GM12874 (cell line): Measurements from ENCODE around the gene ARMCX1.

Experiments
- TF ChIP-seq, protein P1 (sequence below): IDR thresholded peaks from 2 replicates; pipeline ENCODE4 v1.5.1; 2011; ENCODE audit warnings: low read depth, mild to moderate bottlenecking, control low read depth, low read length, moderate library complexity; ENCODE audit not compliant: insufficient read depth

ARMCX1 gene

GRCh38 chrX:101552714-101553113 is 2.4 kb downstream of the ARMCX1 start:
- TF ChIP-seq, protein P1, sequence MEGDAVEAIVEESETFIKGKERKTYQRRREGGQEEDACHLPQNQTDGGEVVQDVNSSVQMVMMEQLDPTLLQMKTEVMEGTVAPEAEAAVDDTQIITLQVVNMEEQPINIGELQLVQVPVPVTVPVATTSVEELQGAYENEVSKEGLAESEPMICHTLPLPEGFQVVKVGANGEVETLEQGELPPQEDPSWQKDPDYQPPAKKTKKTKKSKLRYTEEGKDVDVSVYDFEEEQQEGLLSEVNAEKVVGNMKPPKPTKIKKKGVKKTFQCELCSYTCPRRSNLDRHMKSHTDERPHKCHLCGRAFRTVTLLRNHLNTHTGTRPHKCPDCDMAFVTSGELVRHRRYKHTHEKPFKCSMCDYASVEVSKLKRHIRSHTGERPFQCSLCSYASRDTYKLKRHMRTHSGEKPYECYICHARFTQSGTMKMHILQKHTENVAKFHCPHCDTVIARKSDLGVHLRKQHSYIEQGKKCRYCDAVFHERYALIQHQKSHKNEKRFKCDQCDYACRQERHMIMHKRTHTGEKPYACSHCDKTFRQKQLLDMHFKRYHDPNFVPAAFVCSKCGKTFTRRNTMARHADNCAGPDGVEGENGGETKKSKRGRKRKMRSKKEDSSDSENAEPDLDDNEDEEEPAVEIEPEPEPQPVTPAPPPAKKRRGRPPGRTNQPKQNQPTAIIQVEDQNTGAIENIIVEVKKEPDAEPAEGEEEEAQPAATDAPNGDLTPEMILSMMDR, result no peak

GRCh38 chrX:101564651-101565050 is 14.3 kb downstream of the ARMCX1 start:
- TF ChIP-seq, protein P1, result no peak

DNA sequence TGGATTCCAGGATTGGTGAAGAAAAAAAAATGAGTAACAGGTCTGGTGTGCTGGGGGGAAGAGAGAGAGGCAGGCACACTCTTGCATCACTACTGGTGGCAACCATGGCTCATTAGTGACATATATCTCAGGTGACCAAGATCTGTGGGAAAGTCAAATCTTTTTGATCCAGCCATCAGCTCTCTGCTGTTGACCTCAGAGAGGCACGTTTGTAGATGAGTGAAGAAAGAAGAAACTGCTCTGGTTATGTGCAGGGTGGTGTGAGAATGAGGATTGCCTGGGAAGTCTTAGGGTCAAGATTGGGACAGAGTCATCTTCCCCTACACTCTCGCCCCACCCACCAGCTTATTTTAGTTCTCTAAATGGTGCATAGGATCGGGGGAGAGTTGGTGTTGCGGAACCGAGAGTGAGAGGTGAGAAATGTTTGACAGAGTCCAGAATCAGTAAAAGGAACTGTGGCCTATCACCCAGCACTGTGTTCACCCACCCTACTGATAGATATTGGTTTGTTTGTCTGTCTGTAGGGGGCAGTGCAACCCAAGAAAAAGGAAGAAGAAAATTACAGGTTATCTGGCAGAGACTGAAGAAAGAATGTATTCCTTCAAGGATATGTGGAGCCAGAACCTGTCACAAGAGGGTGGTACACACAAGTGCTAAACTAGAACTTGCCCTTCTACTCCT is 45.5 kb downstream of the ARMCX1 start:
- TF ChIP-seq, protein P1, result peak; percentile 24; the same call in 1 of the 2 replicates

DNA sequence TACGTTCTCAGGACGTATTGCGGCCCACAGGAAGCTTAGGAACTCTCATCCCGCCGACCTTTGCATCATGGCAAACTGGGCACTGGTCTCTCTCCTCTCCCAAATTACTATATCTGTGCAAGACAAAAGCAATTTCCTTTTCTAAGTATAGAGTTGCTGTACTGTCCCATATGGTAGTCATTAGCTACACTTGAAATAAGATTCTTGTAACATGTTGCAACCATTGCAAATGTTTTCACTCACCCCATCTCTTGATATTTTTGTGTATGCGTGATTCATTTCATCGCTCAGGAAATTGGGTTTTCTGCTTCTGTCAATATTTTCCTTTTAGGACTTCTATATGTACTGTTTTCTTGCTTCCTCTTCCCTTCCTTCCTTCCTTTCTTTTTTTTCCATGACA is 51.7 kb downstream of the ARMCX1 start:
- TF ChIP-seq, protein P1, result no peak
